ENCODE results near the gene STC2. TPM values are rescaled to one million over a fixed set of nuclear protein-coding genes. Genes with fewer than 3 reads are reported as not detected.

The STC2 gene
- total RNA-seq, 4 donors from 2014 or later = 3.2 to 29.1 (median 9.9) TPM

DNA sequence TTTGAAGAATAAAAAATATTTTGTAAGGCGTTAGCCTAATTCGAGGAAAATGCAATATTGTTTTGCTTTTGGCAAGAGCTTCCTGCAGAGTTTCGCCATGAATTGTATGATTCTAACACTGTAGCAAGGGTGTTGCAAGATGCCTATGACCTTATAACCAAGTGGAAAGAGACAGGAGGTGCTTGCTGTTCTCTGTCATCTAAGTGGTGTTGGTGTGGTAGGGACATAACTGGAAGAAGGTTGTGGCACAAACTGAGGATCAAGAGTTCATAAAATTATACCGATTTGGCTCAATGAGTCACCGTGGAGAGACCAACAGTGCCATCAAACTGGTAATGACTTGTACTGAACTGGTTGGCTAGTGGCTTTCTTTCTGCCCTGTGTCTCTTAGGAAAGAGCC, 6.3 kb downstream of the STC2 start:
- no peak for DNase-seq (ENCODE audit: low spot score in 2 of 2)
- no peak overlapping the region for H3K4me3 ChIP-seq (ENCODE audit: low read depth, poor library complexity, severe bottlenecking)
- intact Hi-C loops (cut with DNase I; ENCODE audit: low total_unique reads) = no loop called here
- 65 to 72% methylated on average over 5 of the region's 5 CpGs for WGBS, 2 donors
- TF ChIP-seq POLR2A (IDR thresholded peaks at IDR 0.05) (no peak), CTCF (IDR thresholded peaks at IDR 0.05) (no peak)

DNA sequence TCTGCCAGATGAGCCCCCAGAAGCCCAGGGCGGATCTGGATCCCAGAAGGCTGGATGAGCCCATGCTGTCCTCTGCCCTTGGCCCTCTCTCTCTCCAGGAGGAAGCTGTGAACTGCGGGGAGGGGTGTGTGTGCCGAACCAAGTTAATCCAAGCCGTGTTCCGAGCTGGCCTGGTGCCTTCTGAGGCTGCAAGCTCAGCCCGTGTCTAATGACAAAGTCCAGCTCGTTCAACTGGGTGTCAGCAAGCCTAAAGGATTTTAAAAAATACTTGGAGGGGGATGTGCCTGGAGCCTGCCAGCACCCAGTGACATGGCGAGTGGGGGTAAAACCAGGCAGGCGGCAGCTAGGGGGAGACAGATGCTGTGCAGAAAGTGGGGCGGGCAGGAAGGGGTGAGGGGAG, 8.0 kb downstream of the STC2 start:
- H3K4me3 ChIP-seq (ENCODE audit: low read depth, poor library complexity, severe bottlenecking) = no peak overlapping the region
- TF ChIP-seq CTCF (IDR thresholded peaks at IDR 0.05) (no peak), POLR2A (IDR thresholded peaks at IDR 0.05) (no peak)
- WGBS, 2 donors = 54 to 56% methylated on average over 10 of the region's 10 CpGs
- intact Hi-C loops (cut with DNase I; ENCODE audit: low total_unique reads) = no loop called here
- DNase-seq (ENCODE audit: low spot score in 2 of 2) = peak in 1 of 2 donors; percentile 88

GRCh38 chr5:173319646-173320045, 8.6 kb downstream of the STC2 start:
- WGBS, 2 donors = 62 to 77% methylated on average over 5 of the region's 5 CpGs
- intact Hi-C loops (cut with DNase I; ENCODE audit: low total_unique reads) = no loop called here

GRCh38 chr5:173318881-173319620, 9.2 kb downstream of the STC2 start:
- peak in 1 of 2 donors; percentile 40 for DNase-seq (ENCODE audit: low spot score in 2 of 2)
- intact Hi-C loops (cut with DNase I; ENCODE audit: low total_unique reads) = no loop called here
- WGBS, 2 donors = 82 to 86% methylated on average over 7 of the region's 7 CpGs
- TF ChIP-seq POLR2A (IDR thresholded peaks at IDR 0.05) = no peak
- no peak overlapping the region for H3K4me3 ChIP-seq (ENCODE audit: low read depth, poor library complexity, severe bottlenecking)

More at GRCh38 chr5:173319646-173320045, 8.6 kb downstream of the STC2 start:
- H3K4me3 ChIP-seq (ENCODE audit: low read depth, poor library complexity, severe bottlenecking) = no peak overlapping the region
- TF ChIP-seq CTCF (IDR thresholded peaks at IDR 0.05) = no peak
- no peak for TF ChIP-seq POLR2A (IDR thresholded peaks at IDR 0.05)
- peak in 1 of 2 donors; percentile 72 for DNase-seq (ENCODE audit: low spot score in 2 of 2)

DNA sequence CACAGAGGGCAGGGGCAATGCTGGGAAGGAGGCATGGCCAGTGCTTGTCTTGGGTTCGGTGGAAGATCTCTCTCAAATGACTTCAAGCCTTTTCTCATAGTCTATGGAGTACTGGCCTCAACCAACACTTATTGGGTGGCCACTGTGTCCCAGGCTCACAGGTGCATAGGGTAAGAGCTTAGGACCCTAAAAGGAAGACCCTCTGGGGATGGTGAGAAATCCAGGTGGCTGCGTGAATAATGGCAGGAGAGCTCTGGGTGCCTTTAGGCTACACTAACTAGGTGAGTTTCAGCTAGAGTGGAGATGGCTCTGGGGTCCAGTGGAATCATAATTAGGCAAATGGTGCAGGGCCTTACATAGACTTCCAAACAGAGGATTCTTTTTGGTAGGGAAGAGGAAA, 9.9 kb downstream of the STC2 start:
- no peak overlapping the region for H3K4me3 ChIP-seq (ENCODE audit: low read depth, poor library complexity, severe bottlenecking)
- no peak for DNase-seq (ENCODE audit: low spot score in 2 of 2)
- TF ChIP-seq CTCF (IDR thresholded peaks at IDR 0.05) = no peak
- TF ChIP-seq POLR2A (IDR thresholded peaks at IDR 0.05) = no peak
- intact Hi-C loops (cut with DNase I; ENCODE audit: low total_unique reads) = no loop called here
- WGBS, 2 donors = 93 to 96% methylated on average over 2 of the region's 2 CpGs

GRCh38 chr5:173317852-173318251, 10.4 kb downstream of the STC2 start:
- peak in 1 of 2 donors; percentile 75 for DNase-seq (ENCODE audit: low spot score in 2 of 2)
- 96% methylated on average over 18 of the region's 18 CpGs for WGBS, 2 donors
- intact Hi-C loops (cut with DNase I; ENCODE audit: low total_unique reads) = no loop called here

More at GRCh38 chr5:173317852-173318251, 10.4 kb downstream of the STC2 start:
- H3K4me3 ChIP-seq (ENCODE audit: low read depth, poor library complexity, severe bottlenecking) = no peak overlapping the region
- TF ChIP-seq CTCF (IDR thresholded peaks at IDR 0.05) (no peak), POLR2A (IDR thresholded peaks at IDR 0.05) (no peak)
